ENCODE data around the gene HAO2. TPM values are rescaled to one million over a fixed set of nuclear protein-coding genes. Genes with fewer than 3 reads are reported as not detected.

The HAO2 gene
- total RNA-seq, 2 experiments from 2014 or later, result not detected

DNA sequence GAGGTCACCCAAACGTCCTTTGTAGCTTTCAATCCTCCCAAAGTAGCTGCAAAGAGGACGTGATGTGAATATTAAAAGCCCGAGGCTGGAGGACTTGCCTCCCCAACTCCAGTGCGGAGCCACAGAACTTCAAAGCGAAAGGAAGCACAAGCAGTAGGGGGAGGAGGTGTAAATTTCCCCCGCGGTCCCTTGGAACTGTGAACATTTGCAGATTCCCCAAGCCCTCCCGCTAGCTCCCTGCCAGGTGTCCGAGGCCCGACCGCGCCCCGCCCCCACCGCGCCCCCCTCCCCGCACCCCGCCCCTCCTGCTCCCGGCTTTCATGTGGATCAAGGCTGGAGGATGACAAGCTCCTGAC is 41.5 kb upstream of the HAO2 start:
- Histone ChIP-seq H3K9me3 (ENCODE audit: control insufficient read depth in 1 of 2, insufficient read depth in 1 of 2, low read length in 2 of 2) (peaks cover 0 to 3% of the 10 kb centered on the region in 2 experiments), H3K27ac (ENCODE audit: low read depth in 1 of 2, low read length in 2 of 2) (no peak overlapping the region), H3K36me3 (ENCODE audit: insufficient read depth, low read length) (no peaks in the 10 kb centered on the region), H3K4me1 (ENCODE audit: insufficient read depth, low read length) (peaks cover 12% of the 10 kb centered on the region), H3K27me3 (ENCODE audit: control insufficient read depth in 1 of 2, insufficient read depth in 2 of 2, low read length in 2 of 2) (no peaks in the 10 kb centered on the region), H3K4me3 (ENCODE audit: low read length) (peak overlapping the region; percentile 55)
- peak overlapping the region; percentile 89 for H3K4me3 Mint-ChIP-seq
- ATAC-seq (ENCODE audit: poor library complexity), result no peak
- TF ChIP-seq, protein P1, sequence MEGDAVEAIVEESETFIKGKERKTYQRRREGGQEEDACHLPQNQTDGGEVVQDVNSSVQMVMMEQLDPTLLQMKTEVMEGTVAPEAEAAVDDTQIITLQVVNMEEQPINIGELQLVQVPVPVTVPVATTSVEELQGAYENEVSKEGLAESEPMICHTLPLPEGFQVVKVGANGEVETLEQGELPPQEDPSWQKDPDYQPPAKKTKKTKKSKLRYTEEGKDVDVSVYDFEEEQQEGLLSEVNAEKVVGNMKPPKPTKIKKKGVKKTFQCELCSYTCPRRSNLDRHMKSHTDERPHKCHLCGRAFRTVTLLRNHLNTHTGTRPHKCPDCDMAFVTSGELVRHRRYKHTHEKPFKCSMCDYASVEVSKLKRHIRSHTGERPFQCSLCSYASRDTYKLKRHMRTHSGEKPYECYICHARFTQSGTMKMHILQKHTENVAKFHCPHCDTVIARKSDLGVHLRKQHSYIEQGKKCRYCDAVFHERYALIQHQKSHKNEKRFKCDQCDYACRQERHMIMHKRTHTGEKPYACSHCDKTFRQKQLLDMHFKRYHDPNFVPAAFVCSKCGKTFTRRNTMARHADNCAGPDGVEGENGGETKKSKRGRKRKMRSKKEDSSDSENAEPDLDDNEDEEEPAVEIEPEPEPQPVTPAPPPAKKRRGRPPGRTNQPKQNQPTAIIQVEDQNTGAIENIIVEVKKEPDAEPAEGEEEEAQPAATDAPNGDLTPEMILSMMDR (IDR thresholded peaks at IDR 0.05), result no peak
- peak in 5 of 14 experiments; percentile 2 to 16 (median 8) for DNase-seq
- H3K27me3 Mint-ChIP-seq, result peaks cover 37% of the 10 kb centered on the region
- ChIA-PET CTCF (no interaction called here), POLR2A (no interaction called here)
- intact Hi-C loops (cut with DNase I, micrococcal nuclease), result no loop called here
- peaks cover 20% of the 10 kb centered on the region for H3K4me1 Mint-ChIP-seq (ENCODE audit: low read depth)
- no peak overlapping the region for H3K27ac Mint-ChIP-seq
- H3K36me3 Mint-ChIP-seq (ENCODE audit: low read depth), result no peaks in the 10 kb centered on the region
- no peaks in the 10 kb centered on the region for H3K9me3 Mint-ChIP-seq

DNA sequence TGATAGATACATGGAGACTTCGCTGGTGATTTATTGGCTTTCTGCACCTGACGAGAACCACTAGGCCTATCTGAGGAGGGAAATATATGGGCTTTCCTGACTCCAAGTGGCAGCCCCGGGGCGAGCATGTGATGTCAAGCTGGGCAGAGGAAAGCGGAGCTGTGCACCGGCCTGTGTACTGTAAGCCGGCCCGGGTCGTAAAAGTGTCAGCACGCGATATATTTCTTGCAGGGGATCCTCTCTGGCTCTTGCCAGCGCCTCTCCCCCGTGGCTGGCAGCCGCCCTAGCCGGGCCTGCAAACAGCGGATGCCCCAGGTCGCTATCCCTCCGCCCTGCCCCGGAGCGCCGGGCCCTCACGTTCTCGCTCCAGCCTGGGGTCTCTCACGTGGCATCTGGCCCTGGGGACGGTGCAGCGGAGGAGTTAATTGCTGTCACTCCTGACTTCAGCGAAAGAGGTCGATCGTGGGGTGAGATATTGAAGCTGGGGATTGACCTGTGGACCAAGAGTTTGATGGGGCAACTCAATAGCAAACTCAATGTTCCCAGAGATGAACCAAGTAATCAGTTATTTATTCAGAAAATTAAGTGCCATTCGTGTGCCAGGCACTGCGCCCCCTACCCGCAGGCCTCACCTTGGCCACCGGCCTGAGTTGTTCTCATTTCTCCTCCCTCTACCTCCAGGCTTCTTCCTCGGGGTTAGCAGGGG is 41.0 kb upstream of the HAO2 start:
- H3K36me3 Mint-ChIP-seq (ENCODE audit: low read depth), result no peaks in the 10 kb centered on the region
- H3K9me3 ChIP-seq (ENCODE audit: control insufficient read depth in 1 of 2, insufficient read depth in 1 of 2, low read length in 2 of 2), result peaks cover 0 to 3% of the 10 kb centered on the region in 2 experiments
- TF ChIP-seq, protein P1 (IDR thresholded peaks at IDR 0.05), result peak; percentile 68
- peaks cover 37% of the 10 kb centered on the region for H3K27me3 Mint-ChIP-seq
- intact Hi-C loops (cut with DNase I, micrococcal nuclease), result no loop called here
- ChIA-PET POLR2A (no interaction called here), CTCF (no interaction called here)
- ATAC-seq (ENCODE audit: poor library complexity) (peak; percentile 32), DNase-seq (peak in 10 of 14 experiments; percentile 4 to 43 (median 20))
- no peaks in the 10 kb centered on the region for H3K36me3 ChIP-seq (ENCODE audit: insufficient read depth, low read length)
- H3K9me3 Mint-ChIP-seq, result no peaks in the 10 kb centered on the region
- H3K27ac ChIP-seq (ENCODE audit: low read depth in 1 of 2, low read length in 2 of 2), result no peak overlapping the region
- no peaks in the 10 kb centered on the region for H3K27me3 ChIP-seq (ENCODE audit: control insufficient read depth in 1 of 2, insufficient read depth in 2 of 2, low read length in 2 of 2)
- H3K4me3 ChIP-seq (ENCODE audit: low read length), result peak overlapping the region; percentile 55
- H3K4me1 Mint-ChIP-seq (ENCODE audit: low read depth), result peaks cover 20% of the 10 kb centered on the region
- H3K4me3 Mint-ChIP-seq, result peak overlapping the region; percentile 89
- H3K4me1 ChIP-seq (ENCODE audit: insufficient read depth, low read length), result peaks cover 12% of the 10 kb centered on the region
- H3K27ac Mint-ChIP-seq, result no peak overlapping the region

DNA sequence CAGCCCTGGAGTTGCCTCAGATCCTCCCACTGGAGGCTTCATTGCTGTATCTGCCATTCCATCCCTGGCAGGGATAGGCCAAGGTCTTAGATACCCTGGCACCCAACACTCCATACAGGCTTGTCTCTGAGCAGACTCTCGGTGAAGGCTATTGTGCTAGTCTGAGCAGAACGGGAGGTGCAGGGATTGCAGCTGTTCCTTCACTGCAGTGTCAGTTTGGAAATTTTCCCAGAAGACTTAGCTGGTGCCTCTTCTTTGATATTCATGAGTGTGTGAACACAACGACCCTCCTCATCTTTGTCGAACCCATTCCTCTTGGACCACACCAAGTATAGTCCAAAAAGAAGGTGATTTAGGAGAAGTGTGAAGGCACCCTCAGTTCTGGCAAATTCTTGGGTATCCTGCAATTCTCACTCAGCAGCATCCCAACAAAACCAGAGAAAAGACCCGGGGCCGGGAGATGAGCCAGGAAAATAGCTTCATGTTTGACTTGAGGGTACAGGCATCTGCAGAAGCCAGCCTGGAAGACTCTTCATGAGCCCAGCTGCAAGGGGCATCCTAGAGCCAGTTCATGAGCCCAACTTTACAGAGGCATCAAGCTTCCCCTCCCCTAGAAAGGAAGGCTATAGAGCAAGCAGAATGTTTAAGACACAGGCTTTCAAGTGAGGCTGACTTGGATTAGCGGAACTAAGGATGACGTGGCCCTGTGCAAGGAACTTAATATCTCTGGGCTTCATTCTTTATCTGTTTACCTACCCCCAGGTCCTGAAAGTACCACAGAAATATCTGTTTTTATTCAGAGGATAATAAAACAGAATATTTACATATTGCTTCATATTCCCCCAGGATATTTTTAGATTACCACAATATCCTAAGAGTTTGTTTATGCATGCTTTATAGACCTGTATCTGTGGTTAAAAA is 38.8 kb upstream of the HAO2 start:
- Histone ChIP-seq H3K36me3 (ENCODE audit: insufficient read depth, low read length) (no peaks in the 10 kb centered on the region), H3K27ac (ENCODE audit: low read depth in 1 of 2, low read length in 2 of 2) (no peak overlapping the region), H3K9me3 (ENCODE audit: control insufficient read depth in 1 of 2, insufficient read depth in 1 of 2, low read length in 2 of 2) (peaks cover 0 to 3% of the 10 kb centered on the region in 2 experiments), H3K27me3 (ENCODE audit: control insufficient read depth in 1 of 2, insufficient read depth in 2 of 2, low read length in 2 of 2) (no peaks in the 10 kb centered on the region), H3K4me3 (ENCODE audit: low read length) (no peak overlapping the region), H3K4me1 (ENCODE audit: insufficient read depth, low read length) (peaks cover 12% of the 10 kb centered on the region)
- Mint-ChIP-seq H3K36me3 (ENCODE audit: low read depth) (no peaks in the 10 kb centered on the region), H3K9me3 (no peaks in the 10 kb centered on the region), H3K27me3 (peaks cover 37% of the 10 kb centered on the region), H3K4me1 (ENCODE audit: low read depth) (peaks cover 20% of the 10 kb centered on the region), H3K27ac (no peak overlapping the region), H3K4me3 (no peak overlapping the region)
- TF ChIP-seq, protein P1 (IDR thresholded peaks at IDR 0.05), result no peak
- ChIA-PET POLR2A (no interaction called here), CTCF (interaction anchor here (0.6 kb wide), 1 partner anchor 185 kb away, joined by 3 read pairs; no protein-coding TSS in a partner anchor)
- DNase-seq, result no peak
- no peak for ATAC-seq (ENCODE audit: poor library complexity)
- intact Hi-C loops (cut with DNase I, micrococcal nuclease), result no loop called here
